ENCODE data around the gene TMPRSS4. TPM values are rescaled to one million over a fixed set of nuclear protein-coding genes. Genes with fewer than 3 reads are reported as not detected.

Gene TMPRSS4
- total RNA-seq, 1 experiment from 2014 or later, result 1.5 TPM

DNA sequence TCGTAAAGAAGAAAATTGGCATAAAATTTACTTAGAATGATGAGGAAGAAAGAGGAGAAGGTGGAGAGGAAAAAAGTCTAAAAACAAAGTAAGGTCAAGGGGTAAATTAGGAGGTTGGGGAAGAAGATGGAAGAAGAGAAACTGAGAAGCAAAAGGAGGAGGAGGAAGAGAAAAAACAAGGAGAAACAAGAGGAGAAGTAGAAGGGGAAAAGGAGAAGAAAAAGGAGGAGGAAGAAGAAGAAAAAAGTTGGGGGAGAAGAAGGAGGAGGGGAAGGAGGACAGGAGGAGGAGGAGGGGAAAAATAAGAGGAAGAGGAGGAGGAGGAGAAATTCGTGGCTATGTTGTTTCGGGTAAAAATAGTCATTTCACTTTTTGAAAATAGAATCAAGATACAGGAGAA, 48.3 kb upstream of the TMPRSS4 start:
- ChIA-PET RAD21 (ENCODE audit: low non-redundant PET in 1 of 2, low total read pairs in 2 of 2, uncharacterized antibody in 2 of 2, unreplicated experiment in 2 of 2) (no interaction called here), CTCF (no interaction called here), POLR2A (no interaction called here)
- no peak for DNase-seq (ENCODE audit: low read depth, low spot score)
- TF ChIP-seq ZFX (IDR thresholded peaks at IDR 0.05), result no peak
- TF ChIP-seq ELF1 (IDR thresholded peaks at IDR 0.05; ENCODE audit: borderline replicate concordance, low read depth), result no peak
- no peak for TF ChIP-seq SRF (IDR thresholded peaks at IDR 0.05; ENCODE audit: low read depth)
- no peak for TF ChIP-seq EZH2 (IDR thresholded peaks at IDR 0.05)
- no peak for TF ChIP-seq EGR1 (IDR thresholded peaks at IDR 0.05; ENCODE audit: low read depth)
- no peak for TF ChIP-seq ZNF274 (IDR thresholded peaks at IDR 0.05; ENCODE audit: low read depth, low read length)
- no peak for TF ChIP-seq CEBPB (IDR thresholded peaks at IDR 0.05; ENCODE audit: low read depth)
- TF ChIP-seq CBX3 (IDR thresholded peaks at IDR 0.05; ENCODE audit: low read depth), result no peak
- no peak for TF ChIP-seq YY1 (IDR thresholded peaks at IDR 0.05; ENCODE audit: extremely low read depth, insufficient replicate concordance, low read depth, low read length)
- TF ChIP-seq, protein P1, sequence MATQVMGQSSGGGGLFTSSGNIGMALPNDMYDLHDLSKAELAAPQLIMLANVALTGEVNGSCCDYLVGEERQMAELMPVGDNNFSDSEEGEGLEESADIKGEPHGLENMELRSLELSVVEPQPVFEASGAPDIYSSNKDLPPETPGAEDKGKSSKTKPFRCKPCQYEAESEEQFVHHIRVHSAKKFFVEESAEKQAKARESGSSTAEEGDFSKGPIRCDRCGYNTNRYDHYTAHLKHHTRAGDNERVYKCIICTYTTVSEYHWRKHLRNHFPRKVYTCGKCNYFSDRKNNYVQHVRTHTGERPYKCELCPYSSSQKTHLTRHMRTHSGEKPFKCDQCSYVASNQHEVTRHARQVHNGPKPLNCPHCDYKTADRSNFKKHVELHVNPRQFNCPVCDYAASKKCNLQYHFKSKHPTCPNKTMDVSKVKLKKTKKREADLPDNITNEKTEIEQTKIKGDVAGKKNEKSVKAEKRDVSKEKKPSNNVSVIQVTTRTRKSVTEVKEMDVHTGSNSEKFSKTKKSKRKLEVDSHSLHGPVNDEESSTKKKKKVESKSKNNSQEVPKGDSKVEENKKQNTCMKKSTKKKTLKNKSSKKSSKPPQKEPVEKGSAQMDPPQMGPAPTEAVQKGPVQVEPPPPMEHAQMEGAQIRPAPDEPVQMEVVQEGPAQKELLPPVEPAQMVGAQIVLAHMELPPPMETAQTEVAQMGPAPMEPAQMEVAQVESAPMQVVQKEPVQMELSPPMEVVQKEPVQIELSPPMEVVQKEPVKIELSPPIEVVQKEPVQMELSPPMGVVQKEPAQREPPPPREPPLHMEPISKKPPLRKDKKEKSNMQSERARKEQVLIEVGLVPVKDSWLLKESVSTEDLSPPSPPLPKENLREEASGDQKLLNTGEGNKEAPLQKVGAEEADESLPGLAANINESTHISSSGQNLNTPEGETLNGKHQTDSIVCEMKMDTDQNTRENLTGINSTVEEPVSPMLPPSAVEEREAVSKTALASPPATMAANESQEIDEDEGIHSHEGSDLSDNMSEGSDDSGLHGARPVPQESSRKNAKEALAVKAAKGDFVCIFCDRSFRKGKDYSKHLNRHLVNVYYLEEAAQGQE (IDR thresholded peaks at IDR 0.05; ENCODE audit: low read depth), result no peak
- no peak for TF ChIP-seq SIN3A (IDR thresholded peaks at IDR 0.05; ENCODE audit: low read depth)
- TF ChIP-seq EZH2phosphoT487 (IDR thresholded peaks at IDR 0.05; ENCODE audit: borderline replicate concordance), result no peak
- TF ChIP-seq SP1 (IDR thresholded peaks at IDR 0.05; ENCODE audit: low read depth), result no peak
- TF ChIP-seq, protein P2, sequence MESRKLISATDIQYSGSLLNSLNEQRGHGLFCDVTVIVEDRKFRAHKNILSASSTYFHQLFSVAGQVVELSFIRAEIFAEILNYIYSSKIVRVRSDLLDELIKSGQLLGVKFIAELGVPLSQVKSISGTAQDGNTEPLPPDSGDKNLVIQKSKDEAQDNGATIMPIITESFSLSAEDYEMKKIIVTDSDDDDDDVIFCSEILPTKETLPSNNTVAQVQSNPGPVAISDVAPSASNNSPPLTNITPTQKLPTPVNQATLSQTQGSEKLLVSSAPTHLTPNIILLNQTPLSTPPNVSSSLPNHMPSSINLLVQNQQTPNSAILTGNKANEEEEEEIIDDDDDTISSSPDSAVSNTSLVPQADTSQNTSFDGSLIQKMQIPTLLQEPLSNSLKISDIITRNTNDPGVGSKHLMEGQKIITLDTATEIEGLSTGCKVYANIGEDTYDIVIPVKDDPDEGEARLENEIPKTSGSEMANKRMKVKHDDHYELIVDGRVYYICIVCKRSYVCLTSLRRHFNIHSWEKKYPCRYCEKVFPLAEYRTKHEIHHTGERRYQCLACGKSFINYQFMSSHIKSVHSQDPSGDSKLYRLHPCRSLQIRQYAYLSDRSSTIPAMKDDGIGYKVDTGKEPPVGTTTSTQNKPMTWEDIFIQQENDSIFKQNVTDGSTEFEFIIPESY (IDR thresholded peaks at IDR 0.05; ENCODE audit: extremely low read depth, insufficient replicate concordance, low read length), result no peak
- H3K36me3 ChIP-seq (ENCODE audit: control insufficient read depth in 1 of 2, insufficient read depth in 2 of 2, low read length in 2 of 2), result no peaks in the 10 kb centered on the region
- no TSS peak for BruUV-seq (replicated peaks)
- H3K4me1 ChIP-seq (ENCODE audit: control insufficient read depth in 1 of 2, insufficient read depth in 2 of 2, low read length in 2 of 2), result no peaks in the 10 kb centered on the region
- H3K9me2 ChIP-seq (ENCODE audit: insufficient read depth), result no peaks in the 10 kb centered on the region
- intact Hi-C loops (cut with micrococcal nuclease), result no loop called here
- ATAC-seq, result no peak
- H3K4me3 ChIP-seq (replicated peaks in 1 of 2; ENCODE audit: low read depth in 1 of 2, low read length in 2 of 2), result no peak overlapping the region
- no peak overlapping the region for H3K9ac ChIP-seq (ENCODE audit: low read length)
- H2AFZ ChIP-seq (ENCODE audit: low read depth, low read length, poor library complexity, severe bottlenecking), result no peak overlapping the region
- H3K9me3 ChIP-seq (ENCODE audit: control insufficient read depth in 1 of 2, insufficient read depth in 1 of 2, low read depth in 1 of 2, low read length in 2 of 2), result no peaks in the 10 kb centered on the region
- no peaks in the 10 kb centered on the region for H3K27me3 ChIP-seq (ENCODE audit: insufficient read depth, low read length)
- no peak overlapping the region for H3K27ac ChIP-seq (ENCODE audit: low read depth, low read length)
- no peaks in the 10 kb centered on the region for H3K79me2 ChIP-seq (ENCODE audit: insufficient read depth, low read length)
- H3K4me2 ChIP-seq (ENCODE audit: low read length), result no peak overlapping the region
- H4K20me1 ChIP-seq (ENCODE audit: insufficient read depth), result no peaks in the 10 kb centered on the region

Data from HCT116 (cell line).